Panc1 (cell line): Measurements from ENCODE around the gene GIPC3.

Experiments
- POLR2AphosphoS5 ChIP-seq: IDR thresholded peaks from 2 replicates; pipeline ENCODE4 v1.6.1; 2012; ENCODE audit warnings: mild to moderate bottlenecking, low read depth, low read length, moderate library complexity
- TCF7L2 ChIP-seq: IDR thresholded peaks from 2 replicates; pipeline ENCODE4 v1.6.1; 2011; ENCODE audit warnings: mild to moderate bottlenecking, low read depth, low read length, inconsistent platforms
- TF ChIP-seq, protein P1 (sequence below): fragments of 450-650 bp; IDR thresholded peaks from 2 replicates; pipeline ENCODE4 v1.5.1; 2017; ENCODE audit warnings: mild to moderate bottlenecking
- TF ChIP-seq, protein P2 (sequence below), 2 experiments: IDR thresholded peaks; 2 replicates each; pipeline ENCODE4 v1.6.1; 2011 to 2012; ENCODE audit warnings: low read depth in 2 of 2, control low read depth in 1 of 2, low read length in 1 of 2, mild to moderate bottlenecking in 1 of 2, moderate library complexity in 1 of 2; ENCODE audit not compliant: insufficient read depth in 1 of 2

DNA sequence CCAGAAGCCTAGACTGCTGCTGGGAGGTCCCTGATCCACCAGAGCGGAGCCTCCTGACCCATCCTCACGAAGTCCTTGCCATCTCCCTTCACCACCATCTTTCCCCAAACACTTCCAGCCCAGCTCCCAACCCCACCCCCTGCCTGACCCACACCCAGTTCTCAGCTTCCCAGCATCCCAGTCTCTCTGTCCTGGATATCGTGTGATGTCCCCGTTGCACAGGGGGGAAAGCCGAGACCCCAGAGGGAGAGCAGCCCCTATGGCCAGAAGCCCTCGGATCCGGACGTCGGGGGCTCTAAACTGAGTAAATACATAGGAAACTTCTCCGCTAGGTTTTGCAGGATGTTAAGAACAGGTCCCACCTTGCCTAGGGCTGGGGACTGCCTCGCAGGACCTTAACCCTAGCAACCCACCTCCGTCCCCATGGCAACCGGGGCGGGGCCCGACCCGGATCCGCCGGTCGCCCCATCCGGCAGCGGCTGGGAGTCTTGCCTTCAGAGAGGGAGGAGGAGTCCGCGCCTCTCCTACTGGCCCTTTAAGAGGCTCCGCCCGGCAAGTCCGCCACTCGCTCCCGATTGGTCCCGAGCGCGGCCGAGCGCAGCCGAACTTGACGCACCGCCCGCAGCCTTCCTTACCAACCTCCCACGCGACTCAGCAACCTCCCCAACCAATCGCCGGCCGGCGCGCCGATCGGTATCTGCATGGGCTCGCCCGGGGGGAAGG is 13.0 kb upstream of the GIPC3 start:
- TF ChIP-seq, protein P1, sequence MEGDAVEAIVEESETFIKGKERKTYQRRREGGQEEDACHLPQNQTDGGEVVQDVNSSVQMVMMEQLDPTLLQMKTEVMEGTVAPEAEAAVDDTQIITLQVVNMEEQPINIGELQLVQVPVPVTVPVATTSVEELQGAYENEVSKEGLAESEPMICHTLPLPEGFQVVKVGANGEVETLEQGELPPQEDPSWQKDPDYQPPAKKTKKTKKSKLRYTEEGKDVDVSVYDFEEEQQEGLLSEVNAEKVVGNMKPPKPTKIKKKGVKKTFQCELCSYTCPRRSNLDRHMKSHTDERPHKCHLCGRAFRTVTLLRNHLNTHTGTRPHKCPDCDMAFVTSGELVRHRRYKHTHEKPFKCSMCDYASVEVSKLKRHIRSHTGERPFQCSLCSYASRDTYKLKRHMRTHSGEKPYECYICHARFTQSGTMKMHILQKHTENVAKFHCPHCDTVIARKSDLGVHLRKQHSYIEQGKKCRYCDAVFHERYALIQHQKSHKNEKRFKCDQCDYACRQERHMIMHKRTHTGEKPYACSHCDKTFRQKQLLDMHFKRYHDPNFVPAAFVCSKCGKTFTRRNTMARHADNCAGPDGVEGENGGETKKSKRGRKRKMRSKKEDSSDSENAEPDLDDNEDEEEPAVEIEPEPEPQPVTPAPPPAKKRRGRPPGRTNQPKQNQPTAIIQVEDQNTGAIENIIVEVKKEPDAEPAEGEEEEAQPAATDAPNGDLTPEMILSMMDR, result no peak
- TF ChIP-seq POLR2AphosphoS5 (no peak), TCF7L2 (no peak)
- TF ChIP-seq, protein P2, sequence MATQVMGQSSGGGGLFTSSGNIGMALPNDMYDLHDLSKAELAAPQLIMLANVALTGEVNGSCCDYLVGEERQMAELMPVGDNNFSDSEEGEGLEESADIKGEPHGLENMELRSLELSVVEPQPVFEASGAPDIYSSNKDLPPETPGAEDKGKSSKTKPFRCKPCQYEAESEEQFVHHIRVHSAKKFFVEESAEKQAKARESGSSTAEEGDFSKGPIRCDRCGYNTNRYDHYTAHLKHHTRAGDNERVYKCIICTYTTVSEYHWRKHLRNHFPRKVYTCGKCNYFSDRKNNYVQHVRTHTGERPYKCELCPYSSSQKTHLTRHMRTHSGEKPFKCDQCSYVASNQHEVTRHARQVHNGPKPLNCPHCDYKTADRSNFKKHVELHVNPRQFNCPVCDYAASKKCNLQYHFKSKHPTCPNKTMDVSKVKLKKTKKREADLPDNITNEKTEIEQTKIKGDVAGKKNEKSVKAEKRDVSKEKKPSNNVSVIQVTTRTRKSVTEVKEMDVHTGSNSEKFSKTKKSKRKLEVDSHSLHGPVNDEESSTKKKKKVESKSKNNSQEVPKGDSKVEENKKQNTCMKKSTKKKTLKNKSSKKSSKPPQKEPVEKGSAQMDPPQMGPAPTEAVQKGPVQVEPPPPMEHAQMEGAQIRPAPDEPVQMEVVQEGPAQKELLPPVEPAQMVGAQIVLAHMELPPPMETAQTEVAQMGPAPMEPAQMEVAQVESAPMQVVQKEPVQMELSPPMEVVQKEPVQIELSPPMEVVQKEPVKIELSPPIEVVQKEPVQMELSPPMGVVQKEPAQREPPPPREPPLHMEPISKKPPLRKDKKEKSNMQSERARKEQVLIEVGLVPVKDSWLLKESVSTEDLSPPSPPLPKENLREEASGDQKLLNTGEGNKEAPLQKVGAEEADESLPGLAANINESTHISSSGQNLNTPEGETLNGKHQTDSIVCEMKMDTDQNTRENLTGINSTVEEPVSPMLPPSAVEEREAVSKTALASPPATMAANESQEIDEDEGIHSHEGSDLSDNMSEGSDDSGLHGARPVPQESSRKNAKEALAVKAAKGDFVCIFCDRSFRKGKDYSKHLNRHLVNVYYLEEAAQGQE (IDR thresholded peaks at IDR 0.05; ENCODE audit: insufficient read depth in 1 of 2, low read depth in 2 of 2, low read length in 1 of 2), result no peak
